Ishikawa (cell line): ENCODE measurements around the gene PARD3.

ENCODE experiments used
- CEBPB ChIP-seq: IDR thresholded peaks from 2 replicates; pipeline ENCODE4 v1.6.1; 2012
- CREB1 ChIP-seq: IDR thresholded peaks from 2 replicates; pipeline ENCODE4 v1.6.1; 2012; ENCODE audit warnings: low read depth
- EP300 ChIP-seq: IDR thresholded peaks from 2 replicates; pipeline ENCODE4 v1.6.1; 2012; ENCODE audit warnings: borderline replicate concordance
- RAD21 ChIP-seq: IDR thresholded peaks from 2 replicates; pipeline ENCODE4 v1.6.1; 2012; ENCODE audit warnings: low read depth
- TCF12 ChIP-seq: IDR thresholded peaks from 2 replicates; pipeline ENCODE4 v1.6.1; 2012; ENCODE audit warnings: low read depth
- USF1 ChIP-seq: IDR thresholded peaks from 2 replicates; pipeline ENCODE4 v1.6.1; 2012
- ZBTB7A ChIP-seq: IDR thresholded peaks from 2 replicates; pipeline ENCODE4 v1.6.1; 2012; ENCODE audit warnings: low read depth

- no peak for TF ChIP-seq EP300
- TF ChIP-seq RAD21: no peak
- TF ChIP-seq TCF12: no peak
- no peak for TF ChIP-seq ZBTB7A
- TF ChIP-seq USF1: no peak
- TF ChIP-seq CEBPB: no peak
- TF ChIP-seq CREB1: no peak
Observed at GRCh38 chr10:34593930-34594329, 221.2 kb downstream of the PARD3 start.
